Kidney epithelial cell (primary cell): Measurements from ENCODE around the gene BPTF. TPM values are rescaled to one million over a fixed set of nuclear protein-coding genes. Genes with fewer than 3 reads are reported as not detected.
A peak's percentile ranks its signal among the peaks of the same experiment; 100 is the strongest.
"Not testable (repeated sequence)": the region's sequence is repeated elsewhere in the genome, so short reads cannot be mapped to it uniquely, and the experiment has no call there.

ENCODE experiments used
- DNase-seq: peaks from one replicate; pipeline ENCODE4 v3.0.0-alpha.2; 2010; ENCODE audit warnings: low read depth
- H3K27me3 ChIP-seq: 2 replicates; pipeline ENCODE4 v1.6.0; 2011; ENCODE audit warnings: low read length; ENCODE audit not compliant: control insufficient read depth, insufficient read depth
- H3K36me3 ChIP-seq: 2 replicates; pipeline ENCODE4 v1.5.1; 2011; ENCODE audit warnings: low read length; ENCODE audit not compliant: control insufficient read depth, insufficient read depth
- H3K4me3 ChIP-seq: 2 replicates; pipeline ENCODE4 v1.5.1; 2011; ENCODE audit warnings: low read depth, mild to moderate bottlenecking, control low read depth, low read length
- CTCF ChIP-seq: IDR thresholded peaks from 2 replicates; pipeline ENCODE4 v1.5.1; 2011; ENCODE audit warnings: mild to moderate bottlenecking, moderate library complexity, low read length, control low read depth, inconsistent platforms; ENCODE audit not compliant: insufficient read depth, poor library complexity, severe bottlenecking
- total RNA-seq: library from RNA; depleted of rRNA; stranded (reverse); fragments of >200 nt; gene quantifications from 2 replicates; pipeline ENCODE4 v1.2.3, GENCODE V29; 2015

The BPTF gene
- total RNA-seq, 1 donor from 2014 or later = 41.3 TPM

- Histone ChIP-seq H3K36me3 (no peaks in the 10 kb centered on the region), H3K27me3 (no peaks in the 10 kb centered on the region), H3K4me3 (no peak overlapping the region)
- peak; percentile 18 for DNase-seq
- TF ChIP-seq CTCF = peak; percentile 37
These were observed 66.3 kb downstream of the BPTF start for GRCh38 chr17:67891481-67892119.

GRCh38 chr17:67902511-67903231 lies 77.4 kb downstream of the BPTF start:
- TF ChIP-seq CTCF = no peak
- Histone ChIP-seq H3K27me3 (no peaks in the 10 kb centered on the region), H3K36me3 (no peaks in the 10 kb centered on the region), H3K4me3 (no peak overlapping the region)
- DNase-seq = no peak

GRCh38 chr17:67905298-67905697 lies 80.0 kb downstream of the BPTF start:
- not testable (repeated sequence) for H3K36me3 ChIP-seq, H3K4me3 ChIP-seq, DNase-seq, H3K27me3 ChIP-seq

GRCh38 chr17:67910117-67910803 lies 85.0 kb downstream of the BPTF start:
- H3K27me3 ChIP-seq, H3K36me3 ChIP-seq, H3K4me3 ChIP-seq, DNase-seq: not testable (repeated sequence)

DNA sequence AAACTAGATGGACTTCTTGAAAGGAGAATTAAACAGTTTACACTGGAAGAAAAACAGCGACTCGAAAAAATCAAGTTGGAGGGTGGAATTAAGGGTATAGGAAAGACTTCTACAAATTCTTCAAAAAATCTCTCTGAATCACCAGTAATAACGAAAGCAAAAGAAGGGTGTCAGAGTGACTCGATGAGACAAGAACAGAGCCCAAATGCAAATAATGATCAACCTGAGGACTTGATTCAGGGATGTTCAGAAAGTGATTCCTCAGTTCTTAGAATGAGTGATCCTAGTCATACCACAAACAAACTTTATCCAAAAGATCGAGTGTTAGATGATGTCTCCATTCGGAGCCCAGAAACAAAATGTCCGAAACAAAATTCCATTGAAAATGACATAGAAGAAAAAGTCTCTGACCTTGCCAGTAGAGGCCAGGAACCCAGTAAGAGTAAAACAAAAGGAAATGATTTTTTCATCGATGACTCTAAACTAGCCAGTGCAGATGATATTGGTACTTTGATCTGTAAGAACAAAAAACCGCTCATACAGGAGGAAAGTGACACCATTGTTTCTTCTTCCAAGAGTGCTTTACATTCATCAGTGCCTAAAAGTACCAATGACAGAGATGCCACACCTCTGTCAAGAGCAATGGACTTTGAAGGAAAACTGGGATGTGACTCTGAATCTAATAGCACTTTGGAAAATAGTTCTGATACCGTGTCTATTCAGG lies 85.9 kb downstream of the BPTF start:
- no peak for DNase-seq
- TF ChIP-seq CTCF = no peak
- Histone ChIP-seq H3K36me3 (peaks cover 1% of the 10 kb centered on the region), H3K4me3 (no peak overlapping the region), H3K27me3 (no peaks in the 10 kb centered on the region)

DNA sequence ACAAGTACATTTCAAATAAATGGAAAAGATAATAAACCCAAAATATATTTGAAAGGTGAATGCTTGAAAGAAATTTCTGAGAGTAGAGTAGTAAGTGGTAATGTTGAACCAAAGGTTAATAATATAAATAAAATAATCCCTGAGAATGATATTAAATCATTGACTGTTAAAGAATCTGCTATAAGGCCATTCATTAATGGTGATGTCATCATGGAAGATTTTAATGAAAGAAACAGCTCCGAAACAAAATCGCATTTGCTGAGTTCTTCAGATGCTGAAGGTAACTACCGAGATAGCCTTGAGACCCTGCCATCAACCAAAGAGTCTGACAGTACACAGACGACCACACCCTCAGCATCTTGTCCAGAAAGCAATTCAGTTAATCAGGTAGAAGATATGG lies 86.8 kb downstream of the BPTF start:
- no peak overlapping the region for H3K4me3 ChIP-seq
- DNase-seq = no peak
- no peaks in the 10 kb centered on the region for H3K27me3 ChIP-seq
- no peak for TF ChIP-seq CTCF
- H3K36me3 ChIP-seq = peaks cover 1% of the 10 kb centered on the region
